Stimulated activated CD8-positive, alpha-beta memory T cell treated with anti-CD3 and anti-CD28 coated beads, Interleukin-12 subunit alpha, Interleukin-12 subunit beta, amount 100 ng/mL, for 4 hours (primary cell): Measurements from ENCODE around the gene SFXN1.
"Not testable (repeated sequence)": the region's sequence is repeated elsewhere in the genome, so short reads cannot be mapped to it uniquely, and the experiment has no call there.

ENCODE experiments used
- DNase-seq: peaks from one replicate; pipeline ENCODE4 v3.0.0-alpha.2; 2020; ENCODE audit warnings: low read depth

Gene SFXN1

GRCh38 chr5:175478384-175479124, at the start of gene SFXN1:
Gene SFXN1, plus strand, starts transcription at chr5:175478560. Its CDS starts 13,544 bp downstream, at chr5:175492104.
- DNase-seq: peak; percentile 74

- DNase-seq: no peak
Measured at GRCh38 chr5:175434800-175435199, 43.6 kb upstream of the SFXN1 start.

GRCh38 chr5:175436359-175436758, 42.0 kb upstream of the SFXN1 start:
- no peak for DNase-seq

- DNase-seq: no peak
Measured at GRCh38 chr5:175438234-175438857, 40.0 kb upstream of the SFXN1 start.

GRCh38 chr5:175443514-175444059, 34.8 kb upstream of the SFXN1 start:
- no peak for DNase-seq

- DNase-seq: peak; percentile 26
Measured at GRCh38 chr5:175444060-175444904, 34.1 kb upstream of the SFXN1 start, which contains the start of gene DRD1. Gene DRD1, minus strand, starts transcription at chr5:175444182. Its CDS starts 1,083 bp downstream, at chr5:175443099.

- DNase-seq: no peak
Measured at GRCh38 chr5:175444905-175445456, 33.4 kb upstream of the SFXN1 start.

GRCh38 chr5:175446378-175446777, 32.0 kb upstream of the SFXN1 start:
- not testable (repeated sequence) for DNase-seq

- DNase-seq: no peak
Measured at GRCh38 chr5:175447571-175447970, 30.8 kb upstream of the SFXN1 start.

GRCh38 chr5:175448276-175448675, 30.1 kb upstream of the SFXN1 start:
- no peak for DNase-seq

GRCh38 chr5:175452166-175452565, 26.2 kb upstream of the SFXN1 start:
- DNase-seq: no peak

- not testable (repeated sequence) for DNase-seq
Measured at GRCh38 chr5:175454338-175454737, 24.0 kb upstream of the SFXN1 start.

GRCh38 chr5:175456105-175456742, 22.1 kb upstream of the SFXN1 start:
- no peak for DNase-seq

- no peak for DNase-seq
Measured at GRCh38 chr5:175457466-175457865, 20.9 kb upstream of the SFXN1 start.

- no peak for DNase-seq
Measured at GRCh38 chr5:175460126-175460525, 18.2 kb upstream of the SFXN1 start.

GRCh38 chr5:175460552-175460951, 17.8 kb upstream of the SFXN1 start:
- DNase-seq: no peak

- DNase-seq: no peak
Measured at GRCh38 chr5:175461370-175461769, 17.0 kb upstream of the SFXN1 start.

GRCh38 chr5:175463641-175464040, 14.7 kb upstream of the SFXN1 start:
- DNase-seq: no peak

- DNase-seq: peak; percentile 25
Measured at GRCh38 chr5:175464074-175464941, 14.1 kb upstream of the SFXN1 start.

- DNase-seq: no peak
Measured at GRCh38 chr5:175464942-175465233, 13.5 kb upstream of the SFXN1 start.

- no peak for DNase-seq
Measured at GRCh38 chr5:175465282-175465681, 13.1 kb upstream of the SFXN1 start.
